Right hindlimb (tissue), 1 donor: Measurements from ENCODE around the gene ISG20L2.
A peak's percentile ranks its signal among the peaks of the same experiment; 100 is the strongest.

Experiments
- DNase-seq: peaks from one replicate; pipeline ENCODE4 v3.0.0-alpha.2; 2018

Gene ISG20L2

DNA sequence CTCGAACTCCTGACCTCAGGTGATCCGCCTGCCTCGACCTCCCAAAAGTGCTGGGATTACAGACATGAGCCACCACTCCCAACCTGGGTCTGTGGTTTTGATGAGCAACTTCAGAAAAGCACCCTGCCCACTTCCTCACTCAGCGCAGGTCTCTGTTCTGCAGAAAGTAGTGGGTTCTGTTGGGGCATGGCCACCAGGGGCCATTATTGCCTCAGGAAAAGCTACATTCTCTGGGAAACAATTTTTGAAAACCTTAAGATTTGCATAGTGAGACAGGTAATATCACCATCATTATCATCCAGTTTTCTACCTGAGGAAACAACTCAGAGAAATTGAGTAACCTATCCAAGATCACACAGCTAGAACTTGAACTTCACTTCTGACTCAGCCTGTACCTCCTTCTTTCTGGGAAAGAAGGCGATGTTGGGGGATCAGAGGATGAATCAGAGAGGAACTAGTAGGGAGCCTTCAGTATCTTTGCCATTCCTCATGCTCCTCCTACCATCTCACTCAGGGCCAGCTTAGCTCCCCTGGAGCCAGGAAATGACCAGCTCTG lies 44.3 kb downstream of the ISG20L2 start:
- DNase-seq, result no peak

DNA sequence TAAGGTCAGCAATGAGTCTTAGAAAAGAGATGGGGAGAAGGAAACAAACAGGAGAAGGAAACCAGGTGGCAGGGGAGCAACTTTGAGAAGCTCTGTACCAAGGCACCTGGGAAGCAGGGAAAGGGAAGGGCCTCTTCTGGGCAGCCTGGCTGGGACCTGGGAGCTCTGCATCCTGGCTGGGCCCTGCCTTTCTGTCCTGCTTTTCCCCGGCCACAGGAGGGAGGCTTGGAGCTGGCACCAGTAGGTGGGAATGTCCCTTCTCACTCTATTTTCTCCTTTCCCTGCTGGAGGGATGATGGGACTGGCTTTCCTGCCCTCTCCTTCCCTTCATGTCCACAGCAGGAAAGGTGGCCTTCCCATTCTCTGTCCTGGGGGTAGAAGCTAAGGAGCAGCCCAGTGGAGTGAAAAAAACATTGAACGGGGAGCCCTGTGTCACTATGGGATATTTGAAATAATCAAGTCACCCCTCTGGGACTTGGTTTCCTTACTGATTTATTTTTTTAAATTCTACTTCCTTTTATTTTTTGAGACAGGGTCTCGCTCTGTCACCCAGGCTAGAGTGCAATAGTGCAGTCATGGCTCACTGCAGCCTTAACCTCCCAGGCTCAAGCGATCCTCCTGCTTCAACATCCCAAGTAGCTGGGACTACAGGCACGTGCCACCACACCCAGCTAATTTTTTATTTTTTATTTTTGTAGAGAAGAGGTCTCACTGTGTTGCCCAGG lies 46.2 kb downstream of the ISG20L2 start:
- DNase-seq, result no peak

DNA sequence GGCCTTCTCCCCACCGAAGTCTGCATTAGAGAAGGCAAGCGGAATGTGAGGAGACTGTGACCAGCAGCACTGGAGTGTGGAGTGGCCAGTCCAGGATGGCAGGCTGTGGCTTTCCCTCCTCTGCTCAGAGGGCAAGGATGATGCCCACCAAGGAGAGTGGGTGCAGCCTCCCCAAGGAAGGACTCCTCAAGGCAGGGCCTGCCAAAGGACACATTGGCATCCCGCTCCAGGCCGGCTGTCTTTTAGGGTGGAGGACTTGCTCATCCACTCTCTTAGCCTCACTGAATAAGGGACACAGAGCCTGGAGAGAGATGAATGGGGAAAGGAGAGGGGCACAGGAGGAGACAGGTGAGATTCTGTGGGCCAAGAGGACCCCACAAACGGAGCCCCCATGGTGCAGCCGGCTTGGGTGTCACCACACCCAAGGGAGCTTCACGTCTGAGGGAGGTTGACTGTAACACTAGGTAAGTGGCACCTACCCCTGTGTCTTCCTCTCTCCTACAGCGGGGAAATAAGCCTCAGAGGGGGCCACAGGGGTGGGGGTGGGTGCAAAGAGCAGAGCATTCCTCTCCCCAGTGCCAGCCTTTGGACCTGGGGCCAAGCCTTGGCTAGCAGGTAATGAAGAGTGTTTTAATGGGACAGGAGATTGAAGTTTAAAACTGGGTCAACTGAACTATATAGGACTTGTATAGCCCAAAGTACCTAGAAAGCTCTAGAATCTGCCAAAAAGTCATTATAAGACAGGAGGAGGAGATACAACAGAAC lies 47.2 kb downstream of the ISG20L2 start:
- DNase-seq, result no peak

DNA sequence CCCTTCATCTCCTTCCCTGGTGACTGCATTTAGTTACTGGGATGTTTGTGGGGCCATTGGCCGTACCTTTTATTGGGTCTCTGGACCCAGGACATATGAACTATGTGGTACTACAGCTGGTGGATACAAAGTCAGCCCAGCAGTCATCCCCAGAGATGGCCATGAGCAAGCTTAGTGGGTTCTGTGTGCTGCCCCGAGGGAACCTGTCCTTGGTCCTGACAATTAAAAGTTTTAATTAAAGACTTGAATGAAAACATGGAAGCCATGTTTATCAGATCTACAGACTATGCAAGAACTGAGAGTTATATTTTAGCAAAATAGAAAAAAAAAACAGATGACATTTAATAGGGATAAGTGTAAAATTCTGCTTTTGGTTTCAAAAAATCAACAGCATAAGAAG lies 48.5 kb downstream of the ISG20L2 start:
- no peak for DNase-seq

DNA sequence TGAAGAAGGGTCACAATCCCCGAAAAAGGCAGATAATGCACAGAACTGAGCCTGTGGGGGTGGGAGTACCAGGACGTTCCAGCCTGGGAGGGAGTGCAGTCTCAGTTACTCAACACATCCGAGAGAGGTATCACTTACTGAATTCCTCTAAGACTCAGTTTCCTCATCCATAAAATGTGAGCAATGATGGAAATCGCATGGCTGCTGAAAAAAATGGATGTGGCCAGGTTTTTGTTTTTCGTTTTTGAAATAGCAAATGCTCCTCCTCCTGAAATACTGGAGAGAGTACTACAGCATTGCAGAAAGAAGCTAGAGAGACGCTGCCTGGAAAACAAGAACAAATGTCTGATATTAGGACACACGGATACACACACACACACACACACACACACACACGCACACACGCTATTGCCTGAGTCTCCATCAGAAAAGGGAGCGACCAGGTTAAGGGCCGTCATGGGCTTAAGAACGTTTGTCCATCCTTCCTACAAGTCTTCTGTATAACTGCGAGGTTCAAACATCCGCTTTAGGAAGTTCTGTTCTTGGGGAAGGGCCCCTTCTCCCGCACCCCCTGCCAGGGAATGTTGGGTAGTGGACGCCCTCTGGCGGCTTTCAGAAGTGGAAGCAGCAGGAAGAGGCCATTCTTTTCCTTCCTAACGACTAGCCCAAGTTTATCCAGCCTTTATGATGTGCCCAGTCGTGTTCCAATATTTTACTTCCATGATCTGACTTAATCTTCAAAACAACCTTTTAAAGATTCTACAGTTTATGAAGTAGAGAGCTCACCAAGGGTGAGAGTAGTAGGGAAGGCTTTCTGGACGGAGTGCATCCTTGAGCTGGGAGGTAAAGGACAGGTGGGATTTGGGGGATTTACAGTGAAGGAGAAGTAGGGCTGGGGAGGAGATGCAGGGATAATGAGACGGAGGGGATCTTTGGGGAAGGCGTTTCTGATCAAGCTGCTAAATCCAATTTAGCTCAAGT lies 50.7 kb downstream of the ISG20L2 start:
- DNase-seq, result peak; percentile 88

DNA sequence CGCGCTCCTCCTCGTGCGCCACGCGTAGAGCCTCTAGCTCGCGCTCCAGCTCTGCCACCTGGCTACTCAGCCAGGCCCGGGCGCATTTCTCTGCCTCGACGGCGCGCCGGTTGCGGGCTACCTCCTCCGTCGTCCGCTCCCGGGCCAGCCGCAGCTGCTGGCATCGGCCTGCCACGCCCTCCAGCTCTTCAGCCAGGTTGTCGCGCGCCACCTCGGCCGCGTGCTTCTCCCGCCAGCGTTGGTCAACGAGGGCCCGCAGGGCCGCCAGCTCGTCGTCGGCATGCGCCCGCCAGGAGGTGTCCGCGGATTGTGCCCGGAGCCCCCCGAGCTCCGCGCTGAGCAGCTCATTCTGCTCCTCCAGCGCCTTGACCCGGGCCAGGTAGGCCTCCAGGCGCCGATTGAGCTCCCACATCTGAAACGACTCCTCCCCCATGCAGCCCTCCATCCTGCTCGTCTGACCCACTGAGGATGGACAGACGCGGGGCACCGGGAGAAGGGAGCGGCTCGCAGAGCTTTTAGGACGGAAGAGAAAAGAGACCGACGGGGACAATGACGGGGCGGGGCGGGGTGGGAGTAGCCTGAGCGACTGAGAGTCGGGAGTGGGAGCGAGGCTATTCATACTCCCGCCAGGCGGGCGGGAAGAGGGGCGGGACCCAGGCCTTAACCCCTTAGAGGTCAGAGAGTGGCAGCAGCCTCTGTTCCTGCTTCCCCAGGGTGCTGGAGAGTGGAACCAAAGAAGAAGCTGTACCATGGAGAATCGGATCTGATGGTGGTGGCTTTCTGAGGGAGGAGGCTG lies 51.5 kb downstream of the ISG20L2 start, which contains the start of gene NES:
Gene NES, minus strand, starts transcription at position 588 of the 796 bp plus-strand sequence. Its CDS starts 143 bp downstream, at position 445.
- peak; percentile 93 for DNase-seq

DNA sequence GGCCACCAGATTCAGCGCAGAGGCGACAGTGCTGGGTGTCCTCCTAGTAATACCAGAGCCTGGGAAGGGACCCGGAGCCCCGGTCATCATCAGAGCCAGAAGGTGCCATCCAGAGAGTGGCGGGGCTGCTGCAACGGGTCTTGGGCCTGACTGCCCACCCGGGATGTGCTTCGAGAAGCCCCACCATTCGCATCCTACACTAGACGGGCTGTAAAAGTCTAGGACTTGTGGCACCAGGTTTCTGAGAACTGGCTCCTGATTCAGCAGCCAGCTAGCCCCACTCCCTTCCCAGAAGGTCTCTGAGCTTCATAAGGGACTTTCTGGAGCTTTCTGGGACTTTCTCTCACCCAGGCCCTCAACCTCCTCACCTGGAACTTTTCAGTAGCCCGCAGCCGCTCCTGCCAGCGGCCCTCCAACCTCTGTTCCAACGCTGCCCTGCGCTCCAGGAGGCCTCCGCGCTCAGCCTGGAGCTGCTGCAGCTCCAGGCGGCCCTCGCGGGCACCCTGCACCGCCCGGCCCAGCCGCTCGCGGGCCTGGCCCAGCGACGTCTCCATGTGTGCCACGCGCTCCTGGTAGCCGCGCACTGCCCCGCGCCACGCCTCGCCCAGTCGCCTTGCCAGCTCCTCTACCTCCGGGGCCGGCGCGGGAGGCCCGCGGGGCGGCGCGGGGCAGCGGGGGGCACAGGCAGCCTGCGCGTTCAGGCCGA lies 52.3 kb downstream of the ISG20L2 start:
- no peak for DNase-seq

DNA sequence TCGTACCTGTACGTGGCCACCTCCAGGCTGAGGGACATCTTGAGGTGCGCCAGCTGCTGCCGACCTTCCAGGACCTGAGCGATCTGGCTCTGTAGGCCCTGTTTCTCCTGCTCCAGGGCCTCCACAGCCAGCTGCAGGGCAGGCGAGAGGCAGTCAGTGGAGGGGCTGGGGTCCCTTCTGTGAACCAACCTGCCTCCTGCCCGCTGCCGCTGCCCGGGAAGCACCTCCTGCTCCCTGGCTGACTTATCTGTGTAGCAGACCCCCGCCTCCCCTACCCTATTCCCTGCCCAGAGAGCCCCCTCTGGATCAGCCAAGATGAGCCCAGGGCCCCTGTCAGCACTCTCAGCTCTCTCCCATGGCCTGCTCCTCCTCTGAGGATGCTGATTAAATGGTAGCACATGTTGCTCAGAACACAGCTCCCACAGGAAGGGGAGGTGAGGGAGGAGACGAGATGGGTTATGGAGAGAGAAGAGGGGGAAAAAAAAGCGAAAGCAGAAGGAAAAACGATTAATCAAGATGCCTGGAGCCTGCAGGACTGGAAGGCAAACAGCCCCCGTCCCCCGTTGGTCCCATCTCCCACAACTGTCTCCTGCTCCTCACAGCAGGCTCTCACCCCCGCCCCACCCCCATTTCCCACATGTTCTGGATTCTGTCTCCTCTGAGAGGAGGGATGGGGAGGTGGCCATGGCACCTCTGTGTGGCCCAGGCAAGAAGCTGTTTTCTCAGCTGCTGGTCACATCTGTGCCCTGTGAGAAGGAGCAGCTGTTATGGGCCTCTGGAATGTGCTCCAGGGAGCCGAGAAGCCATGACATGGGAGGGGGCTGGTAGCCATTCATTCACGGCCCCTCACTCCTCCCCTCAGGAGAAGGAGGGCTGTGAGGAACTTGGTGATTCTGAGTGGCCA lies 53.1 kb downstream of the ISG20L2 start:
- DNase-seq, result peak; percentile 85

DNA sequence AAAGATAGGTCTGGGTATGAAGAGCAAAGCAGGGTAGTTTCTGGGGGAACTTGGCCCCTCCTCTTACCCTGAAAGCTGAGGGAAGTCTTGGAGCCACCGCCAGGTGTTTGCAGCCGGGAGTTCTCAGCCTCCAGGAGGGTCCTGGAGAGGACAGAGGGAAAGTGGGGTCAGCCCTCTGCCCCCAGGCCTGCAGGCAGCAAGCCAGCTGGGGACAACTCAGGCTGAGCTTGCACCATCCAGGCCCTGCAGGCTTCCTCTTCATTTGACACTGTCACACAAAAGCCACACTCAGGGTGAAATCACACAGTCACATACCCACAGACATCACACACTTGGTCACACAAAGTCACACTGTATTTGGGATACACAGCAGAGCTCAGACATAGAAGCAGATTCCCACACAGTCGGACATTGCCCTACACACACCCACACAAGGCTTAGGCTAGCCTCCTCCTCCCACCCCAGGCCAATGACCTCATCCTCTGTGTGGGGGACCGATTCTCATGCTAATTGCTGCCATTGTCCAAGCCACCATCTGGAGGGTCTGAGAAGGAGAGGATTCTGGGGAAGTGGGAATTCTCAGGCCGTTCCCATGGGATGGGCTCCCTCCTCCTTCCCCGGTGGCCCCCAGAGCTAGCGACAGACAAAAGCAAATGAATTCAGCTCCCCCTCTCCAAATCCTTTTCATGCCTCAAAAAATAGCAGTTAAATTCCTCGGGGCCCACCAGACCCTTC lies 55.0 kb downstream of the ISG20L2 start:
- no peak for DNase-seq
